Ishikawa (cell line): Measurements from ENCODE around the gene MAGI1.

Experiments
- CEBPB ChIP-seq: IDR thresholded peaks from 2 replicates; pipeline ENCODE4 v1.6.1; 2012
- CREB1 ChIP-seq: IDR thresholded peaks from 2 replicates; pipeline ENCODE4 v1.6.1; 2012; ENCODE audit warnings: low read depth
- EGR1 ChIP-seq: IDR thresholded peaks from 2 replicates; pipeline ENCODE4 v1.6.1; 2012
- EP300 ChIP-seq: IDR thresholded peaks from 2 replicates; pipeline ENCODE4 v1.6.1; 2012; ENCODE audit warnings: borderline replicate concordance
- FOXM1 ChIP-seq: IDR thresholded peaks from 2 replicates; pipeline ENCODE4 v1.6.1; 2012; ENCODE audit warnings: low read depth, borderline replicate concordance
- MAX ChIP-seq: IDR thresholded peaks from 2 replicates; pipeline ENCODE4 v1.6.1; 2012
- NFIC ChIP-seq: IDR thresholded peaks from 2 replicates; pipeline ENCODE4 v1.6.1; 2012
- RAD21 ChIP-seq: IDR thresholded peaks from 2 replicates; pipeline ENCODE4 v1.6.1; 2012; ENCODE audit warnings: low read depth
- REST ChIP-seq: IDR thresholded peaks from 2 replicates; pipeline ENCODE4 v1.6.1; 2012; ENCODE audit warnings: low read depth, mild to moderate bottlenecking
- TAF1 ChIP-seq: IDR thresholded peaks from 2 replicates; pipeline ENCODE4 v1.6.1; 2012; ENCODE audit warnings: low read depth, mild to moderate bottlenecking
- TCF12 ChIP-seq: IDR thresholded peaks from 2 replicates; pipeline ENCODE4 v1.6.1; 2012; ENCODE audit warnings: low read depth
- TEAD4 ChIP-seq: IDR thresholded peaks from 2 replicates; pipeline ENCODE4 v1.6.1; 2012
- USF1 ChIP-seq: IDR thresholded peaks from 2 replicates; pipeline ENCODE4 v1.6.1; 2012
- YY1 ChIP-seq: IDR thresholded peaks from 2 replicates; pipeline ENCODE4 v1.6.1; 2012; ENCODE audit warnings: low read depth
- ZBTB7A ChIP-seq: IDR thresholded peaks from 2 replicates; pipeline ENCODE4 v1.6.1; 2012; ENCODE audit warnings: low read depth

Gene MAGI1

GRCh38 chr3:65664931-65665330 is 373.8 kb downstream of the MAGI1 start:
- TF ChIP-seq TEAD4 (no peak), EP300 (no peak), USF1 (no peak), NFIC (no peak)

GRCh38 chr3:65664446-65664845 is 374.3 kb downstream of the MAGI1 start:
- TF ChIP-seq RAD21, result no peak
- TF ChIP-seq NFIC, result no peak
- no peak for TF ChIP-seq TCF12
- TF ChIP-seq TAF1, result no peak
- no peak for TF ChIP-seq EP300
- no peak for TF ChIP-seq CREB1
- TF ChIP-seq MAX, result no peak
- no peak for TF ChIP-seq YY1
- TF ChIP-seq EGR1, result no peak
- no peak for TF ChIP-seq TEAD4
- no peak for TF ChIP-seq FOXM1
- no peak for TF ChIP-seq CEBPB
- no peak for TF ChIP-seq USF1
- no peak for TF ChIP-seq REST
- no peak for TF ChIP-seq ZBTB7A

GRCh38 chr3:65662095-65662494 is 376.6 kb downstream of the MAGI1 start:
- TF ChIP-seq FOXM1, result no peak
- no peak for TF ChIP-seq CEBPB
- TF ChIP-seq MAX, result no peak
- no peak for TF ChIP-seq REST
- no peak for TF ChIP-seq YY1
- no peak for TF ChIP-seq TCF12
- TF ChIP-seq TEAD4, result no peak
- TF ChIP-seq EP300, result no peak
- TF ChIP-seq USF1, result no peak
- TF ChIP-seq EGR1, result no peak
- TF ChIP-seq TAF1, result no peak

- TF ChIP-seq USF1 (no peak), MAX (no peak), TEAD4 (no peak), CREB1 (no peak), ZBTB7A (no peak), CEBPB (no peak), YY1 (no peak), RAD21 (no peak), REST (no peak), NFIC (no peak), TAF1 (no peak), FOXM1 (no peak)
Measured at GRCh38 chr3:65660000-65660598, 378.6 kb downstream of the MAGI1 start.
